NCI-H2107 treated with DMSO at 0.1 percent for 48 hours (cell line): Measurements from ENCODE around the gene BTBD1.
"Not testable (repeated sequence)": the region's sequence is repeated elsewhere in the genome, so short reads cannot be mapped to it uniquely, and the experiment has no call there.

Experiments used
- DNase-seq: peaks from one replicate; lab custom pipeline; 2025; ENCODE audit not compliant: unreplicated experiment; lab: John Stamatoyannopoulos, UW

Gene BTBD1

GRCh38 chr15:83062768-83063180 lies 4.3 kb downstream of the BTBD1 start:
- no peak for DNase-seq

GRCh38 chr15:83061680-83062079 lies 5.4 kb downstream of the BTBD1 start:
- no peak for DNase-seq

- no peak for DNase-seq
Measured at GRCh38 chr15:83057696-83058376, 9.2 kb downstream of the BTBD1 start.

- no peak for DNase-seq
Measured at GRCh38 chr15:83057002-83057401, 10.1 kb downstream of the BTBD1 start.

GRCh38 chr15:83053151-83053550 lies 13.9 kb downstream of the BTBD1 start:
- no peak for DNase-seq

- DNase-seq, result no peak
Measured at GRCh38 chr15:83046558-83047127, 20.4 kb downstream of the BTBD1 start.

GRCh38 chr15:83044156-83044555 lies 22.9 kb downstream of the BTBD1 start:
- DNase-seq, result no peak

- DNase-seq, result no peak
Measured at GRCh38 chr15:83039206-83039605, 27.8 kb downstream of the BTBD1 start.

- DNase-seq, result no peak
Measured at GRCh38 chr15:83036253-83036652, 30.8 kb downstream of the BTBD1 start.

- DNase-seq, result not testable (repeated sequence)
Measured at GRCh38 chr15:83031234-83031633, 35.8 kb downstream of the BTBD1 start.

GRCh38 chr15:83030021-83030420 lies 37.0 kb downstream of the BTBD1 start:
- no peak for DNase-seq

GRCh38 chr15:83018436-83018835 lies 48.6 kb downstream of the BTBD1 start:
- no peak for DNase-seq

GRCh38 chr15:83016906-83017305 lies 50.1 kb downstream of the BTBD1 start:
- DNase-seq, result no peak

GRCh38 chr15:83015361-83015760 lies 51.7 kb downstream of the BTBD1 start:
- no peak for DNase-seq

- no peak for DNase-seq
Measured at GRCh38 chr15:83014205-83014653, 52.8 kb downstream of the BTBD1 start.

GRCh38 chr15:83012636-83013035 lies 54.4 kb downstream of the BTBD1 start:
- no peak for DNase-seq

- no peak for DNase-seq
Measured at GRCh38 chr15:83012076-83012426, 55.0 kb downstream of the BTBD1 start.

GRCh38 chr15:83011271-83012075 lies 55.6 kb downstream of the BTBD1 start, which contains the start of gene C15orf40:
TSS of gene C15orf40 (minus strand) at chr15:83011639. CDS start at chr15:83011607, 32 bp downstream.
- DNase-seq, result peak; percentile 27

GRCh38 chr15:83010709-83011270 lies 56.3 kb downstream of the BTBD1 start:
- peak; percentile 17 for DNase-seq

GRCh38 chr15:83000672-83001031 lies 66.4 kb downstream of the BTBD1 start:
- not testable (repeated sequence) for DNase-seq

GRCh38 chr15:82999905-83000671 lies 67.0 kb downstream of the BTBD1 start:
- peak; percentile 13 for DNase-seq
